Activated CD4-positive, alpha-beta T cell treated with anti-CD3 and anti-CD28 coated beads, Interleukin-2, amount 50 U/mL, for 24 hours (primary cell): ENCODE measurements around the gene VAT1L.

Experiments used
- DNase-seq, 2 donors: peaks; one replicate each; pipeline ENCODE4 v3.0.0-alpha.2; 2020; ENCODE audit warnings: low read depth in 1 of 2, low spot score in 1 of 2

VAT1L gene, protein sequence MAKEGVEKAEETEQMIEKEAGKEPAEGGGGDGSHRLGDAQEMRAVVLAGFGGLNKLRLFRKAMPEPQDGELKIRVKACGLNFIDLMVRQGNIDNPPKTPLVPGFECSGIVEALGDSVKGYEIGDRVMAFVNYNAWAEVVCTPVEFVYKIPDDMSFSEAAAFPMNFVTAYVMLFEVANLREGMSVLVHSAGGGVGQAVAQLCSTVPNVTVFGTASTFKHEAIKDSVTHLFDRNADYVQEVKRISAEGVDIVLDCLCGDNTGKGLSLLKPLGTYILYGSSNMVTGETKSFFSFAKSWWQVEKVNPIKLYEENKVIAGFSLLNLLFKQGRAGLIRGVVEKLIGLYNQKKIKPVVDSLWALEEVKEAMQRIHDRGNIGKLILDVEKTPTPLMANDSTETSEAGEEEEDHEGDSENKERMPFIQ

DNA sequence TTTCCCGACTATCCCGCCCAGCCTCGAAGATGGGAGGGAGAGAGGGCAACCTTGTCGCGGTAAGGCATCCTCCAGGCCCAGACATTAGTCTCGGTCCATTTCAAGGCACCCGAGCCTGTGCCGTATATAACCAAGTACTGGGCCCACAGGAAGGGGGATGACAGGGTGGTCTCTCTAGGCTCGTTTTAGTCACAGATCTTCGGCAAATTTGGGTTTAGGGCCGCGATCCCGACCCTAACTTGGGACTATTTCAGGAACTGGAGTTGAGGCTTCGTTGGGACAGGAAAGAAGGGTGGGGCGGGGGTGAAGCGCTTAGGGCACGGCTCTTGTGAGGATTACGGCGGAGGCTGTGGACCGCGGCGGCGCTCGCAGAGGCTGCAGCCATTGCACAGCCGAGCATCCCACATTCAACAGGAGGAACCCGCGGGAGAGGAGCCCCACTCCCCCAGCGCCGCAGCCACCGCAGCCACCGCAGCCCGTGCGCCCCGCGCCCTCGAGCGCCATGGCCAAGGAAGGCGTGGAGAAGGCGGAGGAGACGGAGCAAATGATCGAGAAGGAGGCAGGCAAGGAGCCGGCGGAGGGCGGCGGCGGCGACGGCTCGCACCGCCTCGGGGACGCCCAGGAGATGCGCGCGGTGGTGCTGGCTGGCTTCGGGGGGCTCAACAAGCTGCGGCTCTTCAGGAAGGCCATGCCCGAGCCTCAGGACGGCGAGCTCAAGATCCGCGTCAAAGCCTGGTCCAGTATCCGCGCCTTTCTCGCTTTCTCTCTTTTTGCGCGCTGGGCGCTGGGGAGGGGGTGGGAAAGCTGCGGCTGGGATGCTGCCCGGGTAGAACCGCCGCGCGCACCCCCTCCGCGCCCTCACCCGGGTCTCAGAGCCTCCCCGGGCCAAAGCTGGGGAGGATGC is at the start of gene VAT1L:
Gene VAT1L, plus strand, starts transcription at position 384 of the 904 bp plus-strand sequence. Its CDS starts 119 bp downstream, at position 503.
- no peak for DNase-seq

DNA sequence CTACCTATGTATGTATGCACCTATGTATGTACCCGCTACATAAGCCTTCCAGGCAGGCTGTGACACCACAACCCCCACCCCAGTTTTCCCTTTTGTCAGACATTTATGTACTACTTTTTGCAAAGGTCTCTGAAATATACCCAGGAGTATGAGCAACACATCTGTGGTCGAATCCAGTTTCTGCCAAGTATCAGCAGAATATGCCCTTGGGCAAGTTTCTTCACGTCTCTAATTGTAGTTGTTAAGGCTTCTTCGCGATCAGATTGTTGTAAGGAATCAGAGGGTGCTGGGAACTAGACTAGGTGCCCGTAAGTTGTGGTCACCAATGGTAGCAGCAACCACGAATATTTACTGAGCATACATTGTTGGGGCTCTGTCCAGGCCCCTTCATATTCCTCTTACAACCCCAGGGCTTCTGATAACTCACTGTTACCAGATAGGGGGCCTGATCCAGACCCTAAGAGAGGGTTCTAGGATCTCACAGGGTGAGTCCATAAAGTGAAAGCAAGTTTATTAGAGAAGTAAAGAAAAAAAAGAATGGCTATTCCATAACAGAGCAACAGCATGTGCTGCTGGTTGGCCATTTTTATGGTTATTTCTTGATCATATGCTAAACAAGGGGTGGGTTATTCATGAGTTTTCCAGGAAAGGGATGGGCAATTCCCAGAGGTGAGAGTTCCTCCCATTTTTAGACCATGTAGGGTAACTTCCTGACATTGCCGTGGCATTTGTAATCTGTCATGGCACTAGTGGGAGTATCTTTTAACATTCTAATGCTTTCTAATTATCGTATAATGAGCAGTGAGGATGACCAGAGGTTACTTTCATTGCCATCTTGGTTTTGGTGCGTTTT is 49.4 kb upstream of the VAT1L start:
- DNase-seq = no peak

DNA sequence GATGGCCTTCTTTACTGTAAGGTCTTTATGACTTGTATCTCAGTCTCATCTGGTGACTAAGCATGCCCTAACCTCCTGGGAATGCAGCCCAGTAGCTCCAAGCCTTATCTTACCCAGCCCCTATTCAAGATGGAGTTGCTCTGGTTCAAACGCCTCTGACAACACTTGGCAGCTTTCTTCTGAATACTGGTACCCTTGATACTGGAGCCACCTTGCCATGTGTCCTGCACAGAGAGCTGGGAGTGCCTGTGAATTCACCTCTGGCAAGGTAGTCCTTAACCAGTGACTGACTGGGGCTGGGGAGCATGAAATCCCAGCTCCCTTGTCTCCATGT is 48.8 kb upstream of the VAT1L start:
- no peak for DNase-seq

DNA sequence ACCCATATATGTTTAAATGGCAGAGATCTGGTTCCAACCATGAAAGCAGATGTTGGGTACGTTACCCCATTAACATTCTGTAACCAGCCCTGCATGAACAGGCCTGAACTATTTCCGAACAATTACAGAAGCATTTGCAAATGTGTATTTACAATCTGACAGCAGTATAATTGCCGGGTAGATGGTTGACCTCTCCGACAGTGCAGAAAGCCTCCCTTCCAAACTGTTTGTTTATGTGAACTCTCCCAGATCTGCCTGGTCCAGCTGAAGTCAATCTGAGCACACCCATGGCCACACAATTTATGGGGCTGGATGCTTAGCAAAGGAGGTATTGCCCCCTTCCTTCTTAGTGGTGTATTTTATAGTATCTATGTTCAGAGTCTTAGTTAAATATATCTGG is 44.2 kb upstream of the VAT1L start:
- no peak for DNase-seq

DNA sequence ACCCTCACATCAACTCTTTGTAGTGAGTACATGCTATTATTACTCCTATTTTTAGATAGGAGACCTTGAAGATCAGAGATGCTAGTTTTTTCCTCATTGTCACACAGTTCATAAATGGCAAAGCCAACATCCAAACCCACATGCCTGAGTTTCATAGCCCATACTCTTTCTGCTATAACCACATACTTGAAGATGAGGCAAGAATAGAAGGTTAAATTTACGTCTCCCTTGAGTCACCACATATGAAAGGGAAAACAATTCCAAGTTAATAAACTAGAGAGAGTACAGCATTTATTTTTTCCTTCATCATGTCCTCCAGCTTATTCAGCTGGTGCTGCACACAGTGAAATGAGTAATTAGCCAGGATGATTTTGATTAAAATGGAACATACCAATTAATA is 42.4 kb upstream of the VAT1L start:
- DNase-seq = no peak

DNA sequence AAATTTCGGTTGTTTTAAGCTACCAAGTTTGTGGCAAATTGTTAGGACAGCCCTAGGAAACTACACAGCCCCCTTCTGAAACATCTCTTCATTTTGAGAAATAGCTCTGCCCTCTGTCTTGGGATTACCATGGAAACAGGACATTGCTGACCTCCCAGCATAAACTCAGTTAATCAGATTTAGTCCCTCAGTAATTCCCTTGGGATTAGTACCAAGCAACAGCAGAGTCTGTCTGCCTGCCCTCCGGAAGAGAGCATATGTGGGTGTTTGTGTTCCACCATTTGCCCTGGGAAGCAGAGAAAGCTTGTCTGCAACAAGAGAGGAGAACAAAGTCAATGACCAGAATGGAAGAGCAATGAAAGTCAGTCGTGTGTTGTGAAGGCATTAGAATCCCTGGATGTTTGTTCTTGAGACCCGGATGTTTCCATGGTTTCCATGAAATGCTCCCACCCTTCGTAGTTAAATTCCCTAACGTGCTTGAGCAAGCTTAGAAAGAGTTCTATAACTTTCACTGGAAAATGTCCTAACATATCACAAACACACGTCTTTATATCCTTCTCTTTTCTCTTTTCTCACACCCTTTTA is 39.9 kb upstream of the VAT1L start:
- DNase-seq = no peak

DNA sequence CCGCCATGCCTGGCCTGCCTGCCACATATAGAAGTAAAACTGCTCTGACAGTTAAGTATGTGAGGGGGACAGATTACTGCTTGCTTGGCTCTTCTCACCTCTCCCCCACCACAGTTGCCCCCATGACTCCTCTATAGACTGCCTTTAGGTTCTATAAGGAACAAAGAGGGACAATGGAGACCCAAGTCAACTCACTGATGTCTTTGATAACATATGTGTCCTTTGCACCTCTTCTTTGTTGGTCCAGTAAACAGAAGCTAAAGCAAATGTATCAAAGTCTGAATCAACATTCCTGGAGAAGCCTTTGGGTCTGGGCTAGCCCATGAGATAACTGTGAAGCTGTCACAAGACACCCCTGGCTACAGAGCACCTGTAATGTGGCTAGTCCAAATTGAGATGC is 38.9 kb upstream of the VAT1L start:
- DNase-seq = no peak

DNA sequence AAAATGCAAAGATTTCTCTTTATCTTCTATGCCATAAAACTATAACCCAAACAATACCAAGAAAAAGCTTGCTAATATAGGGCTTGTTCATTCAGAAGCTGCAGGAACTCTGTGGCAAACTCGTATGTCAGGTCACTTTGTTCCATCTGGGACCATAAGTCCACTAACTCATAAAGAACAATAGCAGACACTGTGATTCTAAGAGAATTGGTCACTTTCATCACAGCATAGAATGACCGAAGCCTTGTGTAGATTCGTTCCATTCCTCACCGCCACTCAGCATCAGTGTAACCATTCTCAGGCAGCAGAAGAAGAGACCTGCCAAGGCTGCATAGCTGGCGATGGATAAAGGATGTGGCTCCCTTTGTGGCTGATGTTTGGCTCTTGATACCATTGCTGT is 30.3 kb upstream of the VAT1L start:
- no peak for DNase-seq

DNA sequence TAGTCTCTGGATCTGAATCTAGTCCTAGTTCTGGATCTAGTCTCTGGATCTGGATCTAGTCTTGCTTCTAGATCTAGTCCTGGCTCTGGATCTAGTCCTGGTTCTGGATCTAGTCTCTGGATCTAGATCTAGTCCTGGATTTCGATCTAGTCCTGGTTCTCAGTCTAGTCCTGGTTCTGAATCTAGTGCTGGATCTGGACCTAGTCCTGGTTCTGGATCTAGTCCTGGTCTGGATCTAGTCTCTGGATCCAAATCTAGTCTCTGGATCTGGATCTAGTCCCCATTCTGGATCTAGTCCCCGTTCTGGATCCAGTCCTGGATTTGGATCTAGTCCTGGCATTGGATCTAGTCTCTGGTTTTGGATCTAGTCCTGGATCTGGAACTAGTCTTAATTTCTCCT is 29.9 kb upstream of the VAT1L start:
- DNase-seq = no peak

DNA sequence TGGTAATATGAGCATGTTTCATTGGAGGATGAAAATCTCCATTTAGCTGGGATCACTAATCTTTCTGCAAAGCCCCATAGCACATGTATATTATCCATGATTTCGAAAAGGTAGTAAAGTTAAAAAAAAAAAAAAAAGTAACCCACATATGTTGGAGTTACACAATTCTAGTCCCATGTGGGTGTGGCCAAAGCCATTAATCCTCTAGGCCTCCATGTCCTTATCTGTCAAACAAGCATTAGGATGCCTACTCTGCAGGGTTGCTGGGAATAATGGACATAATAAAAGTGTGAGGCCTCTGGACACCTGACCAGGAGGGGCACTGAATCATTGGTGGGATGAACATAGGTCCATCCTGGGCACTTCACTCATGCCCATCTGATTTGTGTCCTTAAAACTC is 29.2 kb upstream of the VAT1L start:
- DNase-seq = no peak

DNA sequence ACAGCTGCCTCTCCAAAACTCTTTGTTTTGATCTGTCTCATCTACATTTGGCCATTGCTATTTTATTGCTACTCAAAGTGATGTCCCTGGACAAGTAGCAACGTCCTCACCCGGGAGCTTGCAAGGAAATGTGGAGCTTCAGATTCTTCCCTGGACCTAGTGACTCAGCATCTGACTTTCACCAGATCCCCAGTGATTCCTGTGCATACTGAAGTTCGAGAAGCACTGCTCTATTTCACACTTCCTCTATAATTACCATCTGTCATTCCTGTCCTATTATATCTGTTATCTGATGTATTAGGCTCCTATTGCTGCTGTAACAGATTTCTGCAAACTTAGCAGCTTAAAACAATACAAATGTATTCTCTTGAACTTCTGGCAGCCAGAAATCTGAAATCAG is 28.5 kb upstream of the VAT1L start:
- DNase-seq = no peak

DNA sequence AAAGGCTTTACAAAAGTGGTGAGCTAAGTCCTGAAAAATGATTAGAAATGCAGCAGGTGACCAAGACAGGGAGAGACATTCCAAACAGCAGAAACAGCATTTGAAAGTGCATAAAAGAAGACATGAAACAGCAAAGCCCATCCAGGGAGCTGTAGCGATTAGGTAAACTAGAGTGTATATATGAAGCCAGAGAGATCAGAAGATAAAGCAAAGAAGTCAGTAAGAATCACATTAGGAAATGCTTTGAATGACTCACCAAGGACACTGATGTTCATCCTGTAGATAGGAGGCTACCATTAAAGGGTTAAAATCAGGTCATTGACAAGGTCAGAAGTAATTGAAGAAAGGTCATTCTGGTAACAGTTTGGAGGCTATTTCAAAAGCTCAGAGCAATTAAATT is 27.6 kb upstream of the VAT1L start:
- no peak for DNase-seq

DNA sequence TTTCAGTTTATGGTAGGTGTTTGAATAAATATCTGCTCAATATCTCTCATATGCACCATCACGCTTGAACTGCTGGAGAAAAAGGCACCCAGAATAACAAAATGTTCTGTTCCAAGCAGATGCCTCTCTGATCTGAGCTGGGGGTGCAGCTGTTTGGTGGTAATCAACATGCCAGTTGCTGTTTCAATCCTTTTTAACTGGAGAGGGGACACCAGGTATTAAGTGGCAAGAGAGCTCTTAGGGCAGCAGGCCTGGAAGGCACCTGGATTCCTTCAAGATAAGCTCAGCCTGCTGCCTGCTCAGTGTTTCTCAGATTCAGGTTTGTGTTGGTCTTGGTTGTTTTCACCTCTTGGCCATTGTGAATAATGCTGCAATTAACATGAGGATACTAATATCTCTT is 27.2 kb upstream of the VAT1L start:
- DNase-seq = no peak

DNA sequence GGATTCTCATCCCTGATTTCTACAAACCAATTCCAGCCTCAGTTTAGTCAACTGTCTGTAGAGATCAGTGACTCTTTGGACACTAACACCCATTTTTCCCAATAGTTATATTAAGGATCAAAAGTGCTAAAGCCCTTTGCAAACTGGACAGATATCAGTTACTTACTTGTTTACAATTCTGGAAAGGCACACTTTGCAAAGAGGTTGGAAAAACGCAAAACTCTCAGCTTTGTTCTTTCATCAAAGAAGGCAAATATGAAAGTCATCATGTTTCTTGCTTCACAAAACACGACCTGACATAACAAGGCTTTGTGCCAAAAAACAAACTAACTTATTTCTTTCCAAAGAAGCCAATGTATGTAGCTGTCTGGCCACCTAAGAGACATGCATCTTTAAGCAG is 26.1 kb upstream of the VAT1L start:
- DNase-seq = no peak

DNA sequence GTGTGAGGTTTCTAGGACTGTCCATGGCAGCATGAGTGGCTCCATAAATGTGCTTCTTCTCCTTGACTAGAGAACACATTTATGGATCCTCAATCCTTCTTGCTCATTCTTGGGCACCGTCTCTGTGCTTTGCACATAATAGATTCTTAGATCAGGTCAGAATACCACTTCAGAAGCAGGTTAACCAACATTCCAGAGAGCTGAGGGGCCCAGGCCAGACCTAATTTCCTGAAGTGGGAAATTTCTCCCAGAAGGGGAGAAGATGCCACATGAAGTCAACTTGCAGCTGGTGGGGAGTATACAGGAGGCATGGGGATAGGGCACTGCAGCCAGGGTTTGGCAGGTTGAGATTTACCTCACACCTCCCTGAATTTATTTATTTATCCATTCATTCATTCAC is 24.4 kb upstream of the VAT1L start:
- no peak for DNase-seq

DNA sequence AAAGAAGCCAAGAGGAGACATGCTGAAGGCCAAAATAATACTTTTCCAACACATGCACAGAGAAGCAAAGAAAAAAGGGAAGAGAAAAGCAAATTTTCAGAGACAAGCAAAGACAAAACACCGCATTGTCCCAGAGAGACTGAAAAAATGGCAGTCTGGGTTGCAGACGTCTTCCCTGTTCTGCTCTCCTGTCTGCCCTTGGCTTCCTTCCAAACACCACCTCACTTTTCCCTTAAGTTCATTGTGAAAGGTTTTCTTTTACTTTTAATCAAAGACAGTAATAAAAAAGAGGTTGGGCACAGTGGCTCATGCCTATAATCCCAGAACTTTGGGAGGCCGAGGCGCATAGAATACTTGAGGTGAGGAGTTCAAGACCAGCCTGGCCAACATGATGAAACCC is 21.2 kb upstream of the VAT1L start:
- DNase-seq = no peak

DNA sequence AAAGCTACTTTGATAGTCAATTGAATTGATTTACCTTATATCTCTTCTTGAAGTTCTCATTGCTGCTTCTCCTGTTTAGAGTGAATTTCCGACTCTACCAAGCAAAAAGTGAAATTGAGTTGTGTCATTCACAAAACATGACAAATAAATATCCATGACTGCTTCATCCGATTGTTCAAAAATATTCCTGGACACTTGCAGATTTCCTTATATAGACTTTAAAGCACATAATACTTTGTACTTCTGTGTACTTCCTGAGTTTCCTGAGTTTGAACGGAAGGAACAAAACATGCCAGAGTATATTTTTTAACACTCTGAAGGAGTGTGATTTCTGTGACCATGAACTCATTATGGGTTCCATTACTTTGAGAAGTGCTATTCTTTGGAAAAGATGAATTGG is 20.5 kb upstream of the VAT1L start:
- no peak for DNase-seq

DNA sequence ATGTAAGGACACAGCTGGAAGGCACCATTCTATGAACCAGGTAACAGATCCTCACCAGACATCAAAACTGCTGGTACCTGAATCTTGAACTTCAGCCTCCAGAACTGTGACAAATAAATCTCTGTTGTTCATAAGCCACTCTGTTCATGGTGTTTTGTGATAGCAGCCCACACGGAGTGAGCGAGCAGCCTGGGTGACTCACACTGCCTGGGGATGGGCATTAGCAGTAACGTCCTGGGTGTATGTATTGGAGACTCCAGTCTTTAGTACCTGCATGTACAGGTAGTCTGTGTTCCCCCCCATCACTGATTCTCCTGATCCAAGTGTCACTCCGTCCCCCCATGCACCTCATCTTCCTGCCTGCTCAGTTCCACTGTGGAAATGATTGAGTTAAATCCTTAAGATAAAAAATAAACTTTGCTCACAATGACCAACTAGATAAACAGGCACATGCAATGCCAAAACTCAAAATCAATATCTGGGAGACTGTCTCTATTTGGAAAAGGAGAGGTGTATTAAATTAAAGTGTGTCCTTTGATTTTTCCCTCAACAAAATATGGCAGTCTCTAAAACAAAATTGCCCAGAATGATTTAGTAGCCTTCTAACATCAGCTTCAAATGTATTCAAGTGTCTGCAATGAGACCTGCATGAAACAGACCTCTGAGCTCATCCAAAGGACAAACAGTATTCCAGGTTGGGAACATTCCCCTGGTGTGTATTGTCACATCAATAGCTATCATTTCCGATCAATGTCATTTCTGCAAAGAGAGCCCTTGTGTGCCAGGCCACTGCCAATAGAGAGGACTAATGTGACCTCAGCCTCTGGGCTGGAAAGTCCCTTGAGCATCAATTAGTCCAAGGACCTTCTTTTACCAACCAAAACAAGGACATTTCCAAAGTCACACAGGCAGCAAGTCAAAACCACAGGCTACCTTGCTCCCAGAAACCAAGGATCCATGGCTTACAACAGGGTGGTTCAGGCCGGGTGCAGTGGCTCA is 12.2 kb upstream of the VAT1L start:
- no peak for DNase-seq

DNA sequence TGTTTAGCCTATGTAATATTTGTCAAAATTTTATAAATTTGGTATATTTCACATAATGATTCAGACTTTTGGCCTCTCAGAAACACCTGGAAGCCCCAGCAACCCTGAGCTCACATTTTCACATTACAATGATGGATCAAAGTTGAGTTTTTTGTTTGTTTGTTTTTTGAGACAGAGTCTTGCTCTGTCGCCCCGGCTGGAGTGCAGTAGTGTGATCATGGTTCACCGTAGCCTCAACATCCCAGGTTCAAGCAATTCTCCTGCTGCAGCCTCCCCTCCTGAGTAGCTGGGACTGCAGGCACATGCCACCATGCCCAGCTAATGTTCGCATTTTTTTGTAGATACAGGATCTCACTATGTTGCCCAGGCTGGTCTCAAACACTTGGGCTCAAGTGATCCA is 10.6 kb upstream of the VAT1L start:
- DNase-seq = no peak

DNA sequence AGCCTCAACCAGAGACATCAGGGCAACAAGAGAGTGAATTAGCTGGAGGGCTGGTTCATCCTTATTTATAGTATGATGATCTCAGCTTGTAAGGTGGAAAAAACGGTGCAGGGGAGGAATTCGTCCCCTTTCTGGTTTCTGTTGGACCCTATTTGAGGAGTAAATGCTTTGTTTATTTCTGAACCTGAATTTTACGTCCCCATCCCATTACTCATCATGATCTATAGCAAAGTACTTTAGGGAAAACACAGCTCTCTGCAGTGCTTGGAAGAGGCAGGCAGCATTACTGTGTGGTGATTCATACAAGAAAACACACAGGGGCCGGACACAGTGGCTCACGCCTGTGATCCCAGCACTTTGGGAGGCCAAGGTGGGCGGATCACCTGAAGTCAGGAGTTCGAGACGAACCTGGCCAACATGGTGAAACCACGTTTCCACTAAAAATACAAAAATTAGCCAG is 8.0 kb upstream of the VAT1L start:
- DNase-seq = no peak
